Esophagus squamous epithelium (tissue), 5 donors: ENCODE measurements around the gene ARID3B. TPM values are rescaled to one million over a fixed set of nuclear protein-coding genes. Genes with fewer than 3 reads are reported as not detected.

Experiments used
- DNase-seq: peaks from one replicate; lab custom pipeline; 2025; lab: John Stamatoyannopoulos, UW
- H3K27ac ChIP-seq, 4 donors: fragments of 200-600 bp; sonication (generic); one replicate each; pipeline ENCODE4 v1.5.1; 2016 to 2019; ENCODE audit warnings: mild to moderate bottlenecking in 1 of 4
- H3K27me3 ChIP-seq, 4 donors: fragments of 200-600 bp; sonication (generic); 1 replicate in 3 of 4; 2 replicates in 1 of 4; pipeline versions ENCODE4 v1.5.1 to v1.6.0; 2017 to 2021; ENCODE audit warnings: antibody characterized with exemption in 1 of 4
- H3K36me3 ChIP-seq, 3 donors: fragments of 200-600 bp; sonication (generic); one replicate each; pipeline ENCODE4 v1.5.1; 2016 to 2019
- H3K4me1 ChIP-seq, 3 donors: fragments of 200-600 bp; sonication (generic); one replicate each; pipeline ENCODE4 v1.5.1; 2017 to 2019
- H3K4me3 ChIP-seq, 4 donors: fragments of 200-600 bp; sonication (generic); 1 replicate in 3 of 4; 2 replicates in 1 of 4; pipeline ENCODE4 v1.5.1; 2016 to 2019; ENCODE audit warnings: mild to moderate bottlenecking in 2 of 4, moderate library complexity in 1 of 4
- H3K9me3 ChIP-seq, 3 donors: fragments of 200-600 bp; sonication (generic); one replicate each; pipeline ENCODE4 v1.5.1; 2016 to 2019
- POLR2A ChIP-seq, 4 donors: fragments of 450-650 bp; IDR thresholded peaks; one replicate each; pipeline ENCODE4 v1.6.1; 2017; ENCODE audit warnings: antibody characterized with exemption in 4 of 4, mild to moderate bottlenecking in 4 of 4, moderate library complexity in 3 of 4
- WGBS, 2 donors: methylation state at CpG; one replicate each; pipeline ENCODE4 v1.1.5; 2018; 5-methylcytosine and 5-hydroxymethylcytosine counted together
- intact Hi-C: fragments of 100-400 bp; cut with DNase I; formaldehyde crosslinking; loops from one replicate; pipeline ENCODE4 v1.15.0; 2022
- total RNA-seq, 4 donors: library from RNA; depleted of rRNA; stranded (reverse); fragments of >200 nt; gene quantifications; one replicate each; pipeline ENCODE4 v1.1.0, GENCODE V29; 2016
- TF ChIP-seq, protein P1 (sequence below), 6 experiments: fragments of 450-650 bp in 4 of 6; fragments of 200-600 bp in 2 of 6; sonication (generic) in 2 of 6; IDR thresholded peaks; one replicate each; pipeline ENCODE4 v1.5.1; 2016 to 2019; ENCODE audit warnings: antibody characterized with exemption in 6 of 6, mild to moderate bottlenecking in 4 of 6, moderate library complexity in 4 of 6
- donor health status: DM: yes; HTN: yes; CAD: no.

The ARID3B gene
- total RNA-seq, 4 donors from 2014 or later = 4.5 to 11.6 (median 6.4) TPM

DNA sequence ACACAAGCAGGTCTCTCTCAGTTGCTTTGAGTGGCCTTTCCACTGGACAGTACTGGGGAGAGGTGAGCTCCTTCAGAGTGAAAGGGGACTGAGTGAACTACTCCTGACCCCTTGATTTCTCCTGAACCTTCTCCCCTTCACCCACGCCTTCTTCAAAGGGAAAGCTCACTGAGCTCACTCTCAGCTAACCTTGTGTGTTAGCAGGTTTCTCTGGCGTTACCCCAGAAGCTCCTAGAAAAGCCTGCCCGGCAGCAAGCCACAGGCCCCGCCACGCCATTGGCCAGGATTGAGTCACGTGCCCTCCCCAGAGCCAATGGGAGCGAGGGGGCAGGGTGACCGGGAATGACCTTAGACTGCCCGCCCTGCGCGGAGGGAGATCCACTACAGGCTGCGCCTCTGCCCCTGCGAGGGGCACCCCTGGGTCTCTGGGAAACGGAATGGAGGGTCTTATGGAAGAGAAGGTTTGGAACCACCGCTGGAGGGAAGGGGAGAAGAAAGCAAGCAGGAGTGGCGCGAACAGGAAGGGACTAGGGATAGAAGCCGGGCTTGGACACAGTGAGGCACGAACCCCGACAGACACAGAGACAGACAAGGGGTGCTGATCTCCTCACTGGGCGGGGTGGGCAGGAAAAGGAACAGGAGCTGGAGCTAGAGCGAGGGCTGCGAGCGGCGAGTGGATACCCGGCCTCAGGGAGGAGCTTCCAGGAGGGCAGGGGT, 57.3 kb downstream of the ARID3B start:
- 0 to 3% methylated on average over 9 to 12 of the region's 26 CpGs for WGBS, 2 donors
- TF ChIP-seq, protein P1, sequence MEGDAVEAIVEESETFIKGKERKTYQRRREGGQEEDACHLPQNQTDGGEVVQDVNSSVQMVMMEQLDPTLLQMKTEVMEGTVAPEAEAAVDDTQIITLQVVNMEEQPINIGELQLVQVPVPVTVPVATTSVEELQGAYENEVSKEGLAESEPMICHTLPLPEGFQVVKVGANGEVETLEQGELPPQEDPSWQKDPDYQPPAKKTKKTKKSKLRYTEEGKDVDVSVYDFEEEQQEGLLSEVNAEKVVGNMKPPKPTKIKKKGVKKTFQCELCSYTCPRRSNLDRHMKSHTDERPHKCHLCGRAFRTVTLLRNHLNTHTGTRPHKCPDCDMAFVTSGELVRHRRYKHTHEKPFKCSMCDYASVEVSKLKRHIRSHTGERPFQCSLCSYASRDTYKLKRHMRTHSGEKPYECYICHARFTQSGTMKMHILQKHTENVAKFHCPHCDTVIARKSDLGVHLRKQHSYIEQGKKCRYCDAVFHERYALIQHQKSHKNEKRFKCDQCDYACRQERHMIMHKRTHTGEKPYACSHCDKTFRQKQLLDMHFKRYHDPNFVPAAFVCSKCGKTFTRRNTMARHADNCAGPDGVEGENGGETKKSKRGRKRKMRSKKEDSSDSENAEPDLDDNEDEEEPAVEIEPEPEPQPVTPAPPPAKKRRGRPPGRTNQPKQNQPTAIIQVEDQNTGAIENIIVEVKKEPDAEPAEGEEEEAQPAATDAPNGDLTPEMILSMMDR (IDR thresholded peaks at IDR 0.05) = no peak
- peak in 2 of 4 donors; percentile 43 to 67 for TF ChIP-seq POLR2A (IDR thresholded peaks at IDR 0.05)

DNA sequence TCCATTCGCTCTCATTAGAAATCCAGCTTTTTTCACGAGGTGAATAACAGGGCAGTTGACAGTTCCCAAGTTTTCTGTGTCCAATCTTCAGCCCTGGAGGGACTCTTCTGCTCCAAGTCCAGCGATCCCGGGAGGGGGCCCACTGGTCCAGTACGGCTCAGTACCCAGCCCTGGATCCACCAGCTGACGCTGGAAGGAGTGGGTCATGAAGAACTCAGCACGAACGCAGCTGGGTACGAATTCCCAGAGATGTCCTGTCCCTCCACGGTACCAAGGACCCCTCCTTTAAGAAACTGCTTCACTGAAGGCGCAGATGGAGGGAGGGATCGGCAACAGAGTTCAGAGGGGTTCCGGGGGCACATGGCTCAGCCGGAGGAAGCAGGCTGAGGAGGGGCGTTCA, 58.1 kb downstream of the ARID3B start:
- TF ChIP-seq POLR2A (IDR thresholded peaks at IDR 0.05) = no peak
- TF ChIP-seq, protein P1 (IDR thresholded peaks at IDR 0.05) = no peak
- H3K9me3 ChIP-seq = no peaks in the 10 kb centered on the region
- WGBS, 2 donors = 75 to 92% methylated on average over 10 to 13 of the region's 15 CpGs
- H3K27me3 ChIP-seq = no peaks in the 10 kb centered on the region
- H3K27ac ChIP-seq = peak overlapping the region in 3 of 4 donors; percentile 73 to 87 (median 86)
- peak overlapping the region; percentile 47 to 75 (median 58) for H3K4me3 ChIP-seq
- H3K4me1 ChIP-seq = peaks cover 4 to 24% (median 15%) of the 10 kb centered on the region in 3 donors
- H3K36me3 ChIP-seq = peaks cover 0 to 23% (median 0%) of the 10 kb centered on the region in 3 donors
- intact Hi-C loops = no loop called here
- DNase-seq = no peak

More for the DNA sequence above, 57.3 kb downstream of the ARID3B start:
- intact Hi-C loops = no loop called here
- Histone ChIP-seq H3K9me3 (no peaks in the 10 kb centered on the region), H3K4me3 (peak overlapping the region; percentile 47 to 75 (median 58)), H3K36me3 (peaks cover 0 to 32% (median 3%) of the 10 kb centered on the region in 3 donors), H3K27me3 (no peaks in the 10 kb centered on the region), H3K4me1 (peaks cover 4 to 24% (median 15%) of the 10 kb centered on the region in 3 donors), H3K27ac (peak overlapping the region; percentile 73 to 87 (median 84))
- DNase-seq = peak; percentile 69

DNA sequence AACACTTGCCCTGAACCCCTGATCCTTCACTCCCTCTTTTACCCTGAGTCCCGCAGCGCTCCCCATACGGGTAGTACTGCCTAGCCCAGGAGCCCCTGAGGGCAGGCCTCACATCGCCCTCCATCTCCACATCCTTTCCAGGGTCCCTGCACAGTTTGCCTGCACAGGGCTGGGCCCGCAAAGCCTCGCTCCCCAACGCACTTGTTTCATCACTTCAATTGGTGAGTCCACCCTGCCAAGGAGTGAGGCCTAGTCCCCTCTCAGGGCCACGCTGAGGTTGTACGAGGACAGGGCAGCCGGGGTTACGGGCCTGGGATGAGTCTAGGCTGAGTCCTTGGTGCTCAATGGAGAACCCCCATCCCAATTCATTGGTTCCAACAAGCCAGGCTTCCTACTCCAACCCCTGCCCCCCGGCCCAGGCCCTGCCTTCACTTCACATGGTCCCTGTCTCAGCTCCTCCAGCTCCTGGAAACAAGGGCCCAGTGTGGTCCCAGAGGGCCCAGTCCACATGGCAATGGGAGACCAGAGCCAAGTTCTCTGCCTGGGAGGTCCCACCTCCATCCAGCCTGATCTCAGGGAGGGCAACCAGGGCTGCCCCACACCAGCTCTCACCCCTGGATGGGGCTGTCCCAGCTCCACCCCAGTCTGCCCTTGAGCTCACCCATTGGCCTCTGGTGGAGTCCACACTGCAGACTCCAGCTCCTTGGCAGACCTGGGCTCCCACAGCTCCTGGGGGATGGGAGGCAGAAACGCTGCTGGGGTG, 62.2 kb downstream of the ARID3B start:
- intact Hi-C loops = no loop called here
- WGBS, 2 donors = 93 to 97% methylated on average over 6 to 8 of the region's 13 CpGs
- TF ChIP-seq, protein P1 (IDR thresholded peaks at IDR 0.05) = no peak
- no peak for DNase-seq
- H3K27me3 ChIP-seq = no peaks in the 10 kb centered on the region
- H3K9me3 ChIP-seq = no peaks in the 10 kb centered on the region
- peaks cover 4 to 18% (median 10%) of the 10 kb centered on the region in 3 donors for H3K4me1 ChIP-seq
- no peak overlapping the region for H3K4me3 ChIP-seq
- no peak overlapping the region for H3K27ac ChIP-seq
- no peaks in the 10 kb centered on the region for H3K36me3 ChIP-seq

DNA sequence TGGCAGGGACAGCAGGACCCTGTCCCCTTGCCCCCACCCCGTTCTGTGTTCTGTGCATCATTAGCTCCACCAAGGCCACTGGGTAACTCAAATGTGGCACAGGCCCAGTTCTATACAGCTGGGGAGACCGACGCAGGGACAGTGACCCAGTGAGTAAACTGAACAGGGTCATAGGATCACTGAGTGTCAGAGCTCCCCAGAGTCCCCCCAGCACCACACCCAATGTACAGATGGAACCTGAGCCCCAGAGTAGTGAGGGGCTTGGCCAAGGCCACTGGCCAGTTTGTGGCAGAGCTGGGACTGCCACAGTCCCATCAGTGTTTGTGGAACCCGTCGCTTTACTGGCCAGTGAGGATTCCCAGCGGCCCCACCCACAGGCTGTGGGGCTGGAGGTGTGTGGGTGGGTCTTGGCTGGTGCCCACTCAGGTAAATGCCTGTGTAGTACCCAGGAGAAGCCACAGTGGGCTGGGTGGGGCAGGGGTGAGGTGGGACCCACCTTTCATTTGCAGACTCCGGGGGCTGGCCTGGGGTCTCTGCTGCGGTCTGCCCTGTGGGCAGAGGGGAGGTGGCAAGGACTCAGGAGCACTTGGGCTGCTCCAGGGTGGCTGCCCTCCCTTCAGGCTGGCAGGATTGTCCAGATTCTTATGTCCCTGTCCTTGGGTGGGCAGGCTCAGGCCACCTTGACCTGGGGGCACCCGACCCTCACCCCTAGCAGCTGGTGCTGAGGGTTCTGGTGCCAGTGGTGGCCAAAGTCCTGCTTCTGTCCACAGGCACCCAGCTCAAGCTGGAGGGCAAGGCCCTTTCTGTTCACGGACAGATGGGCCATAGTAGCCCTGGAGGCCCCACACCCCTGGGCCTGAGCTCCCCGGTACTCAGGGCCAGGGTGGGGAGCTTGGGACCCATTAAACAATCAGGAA, 63.0 kb downstream of the ARID3B start:
- Histone ChIP-seq H3K4me1 (peaks cover 0 to 10% (median 6%) of the 10 kb centered on the region in 3 donors), H3K9me3 (no peaks in the 10 kb centered on the region), H3K27me3 (no peaks in the 10 kb centered on the region), H3K36me3 (no peaks in the 10 kb centered on the region), H3K4me3 (no peak overlapping the region), H3K27ac (no peak overlapping the region)
- 90 to 100% methylated on average over 1 to 2 of the region's 11 CpGs for WGBS, 2 donors
- intact Hi-C loops = no loop called here
- no peak for DNase-seq
- TF ChIP-seq, protein P1 (IDR thresholded peaks at IDR 0.05) = no peak
- TF ChIP-seq POLR2A (IDR thresholded peaks at IDR 0.05) = no peak
